Tibial nerve (tissue), 3 donors: ENCODE measurements around the gene EXTL1.

Experiments
- EP300 ChIP-seq, 2 donors: sonication (generic); formaldehyde crosslinking; IDR thresholded peaks; one replicate each; pipeline ENCODE4 v1.6.1; 2017; ENCODE audit warnings: antibody characterized with exemption in 2 of 2, mild to moderate bottlenecking in 1 of 2
- POLR2A ChIP-seq, 2 donors: fragments of 450-650 bp; IDR thresholded peaks; one replicate each; pipeline ENCODE4 v1.6.1; 2017; ENCODE audit warnings: antibody characterized with exemption in 2 of 2, mild to moderate bottlenecking in 2 of 2, moderate library complexity in 2 of 2

- TF ChIP-seq POLR2A (IDR thresholded peaks at IDR 0.05): no peak
- TF ChIP-seq EP300 (IDR thresholded peaks at IDR 0.05): no peak
These were observed 14.6 kb downstream of the EXTL1 start for GRCh38 chr1:26035959-26036755.
